IPS-15b (cell line): Measurements from ENCODE around the gene DELE1.
"Not testable (repeated sequence)": the region's sequence is repeated elsewhere in the genome, so short reads cannot be mapped to it uniquely, and the experiment has no call there.

Experiments
- H3K27me3 ChIP-seq: one replicate; pipeline ENCODE4 v1.6.1; 2013; ENCODE audit warnings: low read length; ENCODE audit not compliant: control insufficient read depth, insufficient read depth
- H3K36me3 ChIP-seq: one replicate; pipeline ENCODE4 v1.6.1; 2013; ENCODE audit warnings: low read length; ENCODE audit not compliant: control insufficient read depth, insufficient read depth
- H3K4me1 ChIP-seq: one replicate; pipeline ENCODE4 v1.6.1; 2013; ENCODE audit warnings: mild to moderate bottlenecking, low read length; ENCODE audit not compliant: control insufficient read depth, insufficient read depth
- H3K4me3 ChIP-seq: one replicate; pipeline ENCODE4 v1.5.1; 2013; ENCODE audit warnings: low read depth, low read length
- H3K9ac ChIP-seq: one replicate; pipeline ENCODE4 v1.6.1; 2013; ENCODE audit warnings: low read depth, mild to moderate bottlenecking, low read length
- H3K9me3 ChIP-seq: one replicate; pipeline ENCODE4 v1.6.1; 2013; ENCODE audit warnings: mild to moderate bottlenecking, low read length; ENCODE audit not compliant: control insufficient read depth, insufficient read depth

Gene DELE1

GRCh38 chr5:141879426-141879759 is 44.3 kb upstream of the DELE1 start:
- Histone ChIP-seq H3K9ac (no peak overlapping the region), H3K27me3 (peaks cover 22% of the 10 kb centered on the region), H3K36me3 (no peaks in the 10 kb centered on the region), H3K4me3 (peak overlapping the region; percentile 10), H3K9me3 (no peaks in the 10 kb centered on the region), H3K4me1 (peaks cover 46% of the 10 kb centered on the region)

- no peak overlapping the region for H3K9ac ChIP-seq
- no peaks in the 10 kb centered on the region for H3K9me3 ChIP-seq
- H3K4me3 ChIP-seq = no peak overlapping the region
- peaks cover 42% of the 10 kb centered on the region for H3K4me1 ChIP-seq
- no peaks in the 10 kb centered on the region for H3K36me3 ChIP-seq
- H3K27me3 ChIP-seq = peaks cover 26% of the 10 kb centered on the region
Observed at GRCh38 chr5:141879941-141880738, 43.5 kb upstream of the DELE1 start.

GRCh38 chr5:141880961-141881801 is 42.5 kb upstream of the DELE1 start:
- Histone ChIP-seq H3K4me3 (peak overlapping the region; percentile 69), H3K36me3 (no peaks in the 10 kb centered on the region), H3K9ac (no peak overlapping the region), H3K4me1 (peaks cover 41% of the 10 kb centered on the region), H3K9me3 (no peaks in the 10 kb centered on the region), H3K27me3 (peaks cover 26% of the 10 kb centered on the region)

- H3K9ac ChIP-seq = no peak overlapping the region
- peaks cover 41% of the 10 kb centered on the region for H3K4me1 ChIP-seq
- peak overlapping the region; percentile 69 for H3K4me3 ChIP-seq
- no peaks in the 10 kb centered on the region for H3K36me3 ChIP-seq
- peaks cover 26% of the 10 kb centered on the region for H3K27me3 ChIP-seq
- H3K9me3 ChIP-seq = no peaks in the 10 kb centered on the region
Observed at GRCh38 chr5:141881886-141882285, 41.8 kb upstream of the DELE1 start.

- peaks cover 26% of the 10 kb centered on the region for H3K27me3 ChIP-seq
- H3K4me3 ChIP-seq = peak overlapping the region; percentile 69
- no peaks in the 10 kb centered on the region for H3K36me3 ChIP-seq
- H3K9ac ChIP-seq = no peak overlapping the region
- no peaks in the 10 kb centered on the region for H3K9me3 ChIP-seq
- peaks cover 39% of the 10 kb centered on the region for H3K4me1 ChIP-seq
Observed at GRCh38 chr5:141882594-141883183, 41.0 kb upstream of the DELE1 start.

GRCh38 chr5:141883184-141883891 is 40.3 kb upstream of the DELE1 start:
- Histone ChIP-seq H3K27me3 (peaks cover 26% of the 10 kb centered on the region), H3K4me1 (peaks cover 39% of the 10 kb centered on the region), H3K36me3 (no peaks in the 10 kb centered on the region), H3K9ac (no peak overlapping the region), H3K4me3 (peak overlapping the region; percentile 69), H3K9me3 (no peaks in the 10 kb centered on the region)

- H3K9ac ChIP-seq = no peak overlapping the region
- no peaks in the 10 kb centered on the region for H3K36me3 ChIP-seq
- peaks cover 39% of the 10 kb centered on the region for H3K4me1 ChIP-seq
- H3K9me3 ChIP-seq = no peaks in the 10 kb centered on the region
- peaks cover 26% of the 10 kb centered on the region for H3K27me3 ChIP-seq
- H3K4me3 ChIP-seq = peak overlapping the region; percentile 69
Observed at GRCh38 chr5:141883892-141884318, 39.8 kb upstream of the DELE1 start.

GRCh38 chr5:141889282-141889871 is 34.3 kb upstream of the DELE1 start:
- H3K9ac ChIP-seq = no peak overlapping the region
- H3K4me1 ChIP-seq = no peaks in the 10 kb centered on the region
- no peaks in the 10 kb centered on the region for H3K9me3 ChIP-seq
- H3K4me3 ChIP-seq = no peak overlapping the region
- H3K27me3 ChIP-seq = peaks cover 5% of the 10 kb centered on the region
- H3K36me3 ChIP-seq = no peaks in the 10 kb centered on the region

GRCh38 chr5:141890429-141890828 is 33.2 kb upstream of the DELE1 start:
- not testable (repeated sequence) for H3K4me3 ChIP-seq, H3K4me1 ChIP-seq, H3K9me3 ChIP-seq, H3K9ac ChIP-seq, H3K36me3 ChIP-seq, H3K27me3 ChIP-seq

- H3K9me3 ChIP-seq = no peaks in the 10 kb centered on the region
- H3K27me3 ChIP-seq = no peaks in the 10 kb centered on the region
- H3K4me1 ChIP-seq = no peaks in the 10 kb centered on the region
- no peaks in the 10 kb centered on the region for H3K36me3 ChIP-seq
- no peak overlapping the region for H3K4me3 ChIP-seq
- no peak overlapping the region for H3K9ac ChIP-seq
Observed at GRCh38 chr5:141897425-141897824, 26.2 kb upstream of the DELE1 start.

GRCh38 chr5:141898448-141899049 is 25.1 kb upstream of the DELE1 start:
- no peak overlapping the region for H3K4me3 ChIP-seq

More at GRCh38 chr5:141898448-141899049, 25.1 kb upstream of the DELE1 start:
- Histone ChIP-seq H3K9ac (no peak overlapping the region), H3K4me1 (no peaks in the 10 kb centered on the region), H3K9me3 (no peaks in the 10 kb centered on the region), H3K36me3 (no peaks in the 10 kb centered on the region), H3K27me3 (no peaks in the 10 kb centered on the region)
